Vein endothelial cell (primary cell): ENCODE results near the gene AEBP2. TPM values are rescaled to one million over a fixed set of nuclear protein-coding genes. Genes with fewer than 3 reads are reported as not detected.

Experiments
- small RNA-seq: library from RNA; depleted of rRNA; stranded (forward); fragments of <200 nt; gene quantifications from one replicate; pipeline ENCODE3, GENCODE V24; 2012
- total RNA-seq: library from RNA; depleted of rRNA; stranded (reverse); fragments of >200 nt; gene quantifications from 2 replicates; pipeline ENCODE4 v1.2.3, GENCODE V29; 2012

AEBP2 gene, protein sequence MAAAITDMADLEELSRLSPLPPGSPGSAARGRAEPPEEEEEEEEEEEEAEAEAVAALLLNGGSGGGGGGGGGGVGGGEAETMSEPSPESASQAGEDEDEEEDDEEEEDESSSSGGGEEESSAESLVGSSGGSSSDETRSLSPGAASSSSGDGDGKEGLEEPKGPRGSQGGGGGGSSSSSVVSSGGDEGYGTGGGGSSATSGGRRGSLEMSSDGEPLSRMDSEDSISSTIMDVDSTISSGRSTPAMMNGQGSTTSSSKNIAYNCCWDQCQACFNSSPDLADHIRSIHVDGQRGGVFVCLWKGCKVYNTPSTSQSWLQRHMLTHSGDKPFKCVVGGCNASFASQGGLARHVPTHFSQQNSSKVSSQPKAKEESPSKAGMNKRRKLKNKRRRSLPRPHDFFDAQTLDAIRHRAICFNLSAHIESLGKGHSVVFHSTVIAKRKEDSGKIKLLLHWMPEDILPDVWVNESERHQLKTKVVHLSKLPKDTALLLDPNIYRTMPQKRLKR
- total RNA-seq, result 23.2 and 26.0 TPM in 2 replicates

DNA sequence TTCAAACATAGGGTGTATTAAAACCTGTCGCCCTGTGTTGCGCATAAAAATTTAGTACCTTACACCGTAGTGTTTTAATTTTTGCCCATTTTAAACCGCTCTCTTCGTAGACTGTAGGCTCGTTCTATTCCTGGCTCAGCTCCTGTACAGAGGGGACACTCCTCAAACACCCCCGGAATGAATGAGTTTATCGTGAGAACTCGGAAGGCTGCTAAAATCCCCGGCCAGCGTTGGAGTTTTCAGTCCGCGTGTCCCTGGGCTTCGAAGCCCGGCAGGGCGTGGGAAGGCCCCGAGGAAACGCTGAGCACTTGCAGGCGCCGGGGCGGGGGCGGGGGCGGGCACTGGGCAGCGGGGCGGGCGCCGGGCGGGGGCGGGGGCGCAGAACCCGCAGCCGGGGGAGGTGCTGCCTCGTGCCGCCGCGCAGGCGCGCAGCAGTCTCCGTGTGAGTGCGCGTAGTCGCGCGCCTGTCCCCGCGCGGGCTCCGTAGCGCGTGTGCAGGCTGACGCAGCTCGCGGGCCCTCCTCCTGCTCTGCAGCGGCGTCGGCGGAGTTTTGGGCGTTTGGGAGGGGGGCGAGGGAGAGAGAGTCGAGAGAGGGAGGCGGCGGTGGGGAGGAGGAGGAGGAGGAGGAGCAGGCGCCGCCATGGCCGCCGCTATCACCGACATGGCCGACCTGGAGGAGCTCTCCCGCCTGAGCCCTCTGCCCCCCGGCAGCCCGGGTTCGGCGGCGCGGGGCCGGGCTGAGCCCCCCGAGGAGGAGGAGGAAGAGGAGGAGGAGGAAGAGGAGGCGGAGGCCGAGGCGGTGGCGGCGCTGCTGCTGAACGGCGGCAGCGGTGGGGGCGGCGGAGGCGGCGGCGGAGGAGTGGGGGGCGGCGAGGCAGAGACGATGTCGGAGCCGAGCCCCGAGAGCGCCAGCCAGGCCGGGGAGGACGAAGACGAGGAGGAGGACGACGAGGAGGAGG, at the start of gene AEBP2:
AEBP2 (plus strand) TSS at position 434 of the 960 bp plus-strand sequence; CDS start at position 642, 208 bp downstream.

Small RNA genes within 50 kb of the gene (small RNA-seq; reads per million reads assigned to genes)
- gene AC091805.2, result not detected
- not detected for gene RNU6-254P
